Chondrocyte (in vitro differentiated cells): ENCODE data around the gene ARHGAP15. TPM values are rescaled to one million over a fixed set of nuclear protein-coding genes. Genes with fewer than 3 reads are reported as not detected.

Experiments used
- DNase-seq: peaks from one replicate; pipeline ENCODE4 v3.0.0; 2021; ENCODE audit warnings: mixed read lengths, low spot score
- H3K27ac Mint-ChIP-seq: one replicate; pipeline ENCODE4 v1.8.0; 2021; ENCODE audit warnings: mild to moderate bottlenecking, moderate library complexity, mixed read lengths; ENCODE audit not compliant: unreplicated experiment
- H3K27me3 Mint-ChIP-seq: 2 replicates; pipeline ENCODE4 v1.8.0; 2021; ENCODE audit warnings: low read depth, mixed read lengths
- H3K36me3 Mint-ChIP-seq: 2 replicates; pipeline ENCODE4 v1.8.0; 2021; ENCODE audit warnings: low read depth, mixed read lengths
- H3K4me1 Mint-ChIP-seq: 2 replicates; pipeline ENCODE4 v1.8.0; 2021; ENCODE audit warnings: low read depth, mild to moderate bottlenecking, mixed read lengths
- H3K4me3 Mint-ChIP-seq: one replicate; pipeline ENCODE4 v1.8.0; 2021; ENCODE audit warnings: mild to moderate bottlenecking, moderate library complexity, mixed read lengths; ENCODE audit not compliant: unreplicated experiment
- H3K9me3 Mint-ChIP-seq: 2 replicates; pipeline ENCODE4 v1.8.0; 2021; ENCODE audit warnings: low read depth, mixed read lengths
- CTCF ChIP-seq: fragments of 200-600 bp; sonication (generic); IDR thresholded peaks from 2 replicates; pipeline ENCODE4 v1.5.0; 2021; ENCODE audit warnings: antibody characterized with exemption, mild to moderate bottlenecking, moderate library complexity
- total RNA-seq: library from RNA; stranded (reverse); gene quantifications from 3 replicates; pipeline ENCODE4 v1.2.1, GENCODE V29; 2021

Gene ARHGAP15
- total RNA-seq, 1 donor from 2014 or later = 0.42 TPM

- Mint-ChIP-seq H3K4me1 (peaks cover 21% of the 10 kb centered on the region), H3K9me3 (peaks cover 10% of the 10 kb centered on the region), H3K36me3 (peaks cover 3% of the 10 kb centered on the region), H3K27me3 (no peaks in the 10 kb centered on the region), H3K27ac (peak overlapping the region; percentile 85), H3K4me3 (peak overlapping the region; percentile 11)
- TF ChIP-seq CTCF = no peak
- DNase-seq = no peak
Observed at GRCh38 chr2:143545059-143545948, 416.1 kb downstream of the ARHGAP15 start.

GRCh38 chr2:143545949-143546255 lies 416.7 kb downstream of the ARHGAP15 start:
- peak overlapping the region; percentile 85 for H3K27ac Mint-ChIP-seq
- TF ChIP-seq CTCF = no peak
- H3K4me3 Mint-ChIP-seq = peak overlapping the region; percentile 11
- H3K36me3 Mint-ChIP-seq = no peaks in the 10 kb centered on the region
- no peak for DNase-seq
- H3K9me3 Mint-ChIP-seq = peaks cover 4% of the 10 kb centered on the region
- H3K4me1 Mint-ChIP-seq = peaks cover 21% of the 10 kb centered on the region
- no peaks in the 10 kb centered on the region for H3K27me3 Mint-ChIP-seq

DNA sequence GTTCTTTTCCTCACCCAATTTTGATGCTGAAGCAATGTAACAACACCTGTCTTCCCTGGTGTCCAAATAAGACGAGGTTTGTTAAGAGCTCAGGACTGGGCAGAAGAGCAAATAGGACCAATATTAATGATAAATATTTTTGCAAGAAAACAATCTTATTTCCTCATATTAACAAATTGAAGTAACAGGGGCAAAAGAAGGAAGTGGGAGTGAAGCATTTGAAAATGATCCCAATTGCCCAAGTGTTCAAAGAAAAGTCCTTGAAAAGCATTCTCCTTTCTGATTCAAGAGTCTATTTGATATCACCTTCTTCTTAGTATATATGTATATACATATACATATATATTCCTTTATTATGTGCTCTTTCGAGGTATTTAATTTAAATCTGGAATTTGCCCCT lies 418.8 kb downstream of the ARHGAP15 start:
- no peak for TF ChIP-seq CTCF
- no peaks in the 10 kb centered on the region for H3K36me3 Mint-ChIP-seq
- DNase-seq = no peak
- no peak overlapping the region for H3K27ac Mint-ChIP-seq
- H3K27me3 Mint-ChIP-seq = no peaks in the 10 kb centered on the region
- peaks cover 33% of the 10 kb centered on the region for H3K4me1 Mint-ChIP-seq
- no peak overlapping the region for H3K4me3 Mint-ChIP-seq
- no peaks in the 10 kb centered on the region for H3K9me3 Mint-ChIP-seq

DNA sequence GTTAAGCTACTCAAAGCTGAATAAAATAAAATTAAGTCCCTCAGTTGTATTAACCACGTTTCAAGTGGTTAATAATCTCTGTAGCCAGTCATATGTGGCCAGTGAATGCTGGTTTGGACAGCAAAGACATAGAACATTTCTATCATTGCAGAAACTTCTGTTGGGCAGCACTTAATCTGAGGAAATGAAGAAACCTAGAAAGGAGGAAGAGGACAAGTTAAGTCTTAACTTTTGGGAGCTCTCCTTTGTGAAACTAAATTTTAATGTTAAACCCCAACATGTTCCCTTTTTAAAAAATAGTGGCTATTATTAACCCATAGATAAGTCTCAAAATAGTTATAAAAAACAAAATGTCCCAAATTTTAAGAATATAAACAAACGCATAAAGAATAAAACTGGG lies 421.3 kb downstream of the ARHGAP15 start:
- H3K9me3 Mint-ChIP-seq = no peaks in the 10 kb centered on the region
- no peak overlapping the region for H3K27ac Mint-ChIP-seq
- peaks cover 23% of the 10 kb centered on the region for H3K4me1 Mint-ChIP-seq
- H3K36me3 Mint-ChIP-seq = no peaks in the 10 kb centered on the region
- DNase-seq = no peak
- no peak for TF ChIP-seq CTCF
- H3K27me3 Mint-ChIP-seq = no peaks in the 10 kb centered on the region
- no peak overlapping the region for H3K4me3 Mint-ChIP-seq

DNA sequence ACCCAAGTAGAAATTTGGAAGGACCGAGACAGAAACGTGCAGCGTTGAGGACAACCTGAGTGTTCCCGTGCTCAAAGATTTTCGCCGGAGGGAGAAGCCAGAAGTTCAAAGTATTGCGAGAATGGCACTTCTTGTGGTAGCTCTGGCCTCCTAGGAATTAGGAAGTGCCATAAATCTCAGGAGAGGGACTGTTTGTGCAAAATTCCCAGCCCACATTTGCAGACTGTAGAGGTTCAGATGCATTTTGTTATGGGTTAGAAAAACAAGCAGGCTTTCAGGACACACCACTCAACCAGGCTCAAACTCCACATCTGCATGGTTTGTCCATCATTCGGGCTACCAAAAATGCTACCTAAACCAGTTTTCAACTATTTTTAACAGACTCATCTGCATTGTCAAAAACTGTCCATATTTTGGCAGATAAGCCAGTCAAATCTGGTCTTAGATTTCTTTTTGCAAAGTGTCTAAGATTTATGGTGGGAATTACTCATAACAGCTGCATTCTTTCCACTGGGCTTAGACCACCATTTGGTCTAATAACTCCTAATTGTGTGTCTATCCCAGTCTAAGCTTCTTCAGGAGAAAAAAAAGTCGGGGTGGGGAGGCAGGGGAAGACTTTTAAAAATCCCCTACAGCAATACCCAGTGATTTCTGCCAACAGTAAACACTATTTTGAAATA lies 422.9 kb downstream of the ARHGAP15 start:
- DNase-seq = no peak
- no peak for TF ChIP-seq CTCF
- H3K27ac Mint-ChIP-seq = peak overlapping the region; percentile 39
- no peaks in the 10 kb centered on the region for H3K36me3 Mint-ChIP-seq
- no peaks in the 10 kb centered on the region for H3K9me3 Mint-ChIP-seq
- no peaks in the 10 kb centered on the region for H3K27me3 Mint-ChIP-seq
- H3K4me3 Mint-ChIP-seq = no peak overlapping the region
- peaks cover 12% of the 10 kb centered on the region for H3K4me1 Mint-ChIP-seq
